ENCODE results near the gene KSR2.
"Not testable (repeated sequence)": the region's sequence is repeated elsewhere in the genome, so short reads cannot be mapped to it uniquely, and the experiment has no call there.

Gene KSR2

DNA sequence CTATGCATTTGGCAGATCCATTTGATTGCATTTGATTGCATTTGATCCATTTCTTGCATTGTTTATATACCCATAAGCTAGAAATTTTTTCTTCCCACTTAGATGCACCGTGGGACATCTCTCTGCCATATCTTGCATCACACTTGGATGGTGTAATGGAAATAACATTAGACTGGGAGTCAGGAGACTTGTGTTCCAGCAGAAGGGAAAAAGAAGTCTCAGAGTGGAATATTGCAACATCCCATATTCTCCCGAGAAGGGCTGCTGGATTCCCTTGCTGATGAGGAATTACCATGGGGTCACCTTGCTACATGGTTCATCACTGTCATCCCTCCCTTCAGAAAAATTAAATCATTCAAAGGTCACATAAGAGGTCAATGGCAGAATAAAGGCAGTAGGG is 78.1 kb downstream of the KSR2 start:
- Mint-ChIP-seq H3K4me3 (no peak overlapping the region), H3K27me3 (peaks cover 8% of the 10 kb centered on the region), H3K36me3 (no peaks in the 10 kb centered on the region), H3K4me1 (peaks cover 3% of the 10 kb centered on the region), H3K27ac (no peak overlapping the region), H3K9me3 (peaks cover 4% of the 10 kb centered on the region)
- DNase-seq (ENCODE audit: low spot score in 2 of 2), result no peak
- ATAC-seq (ENCODE audit: low read depth), result no peak

GRCh38 chr12:117890137-117890536 is 78.7 kb downstream of the KSR2 start:
- Mint-ChIP-seq H3K36me3 (no peaks in the 10 kb centered on the region), H3K4me1 (peaks cover 3% of the 10 kb centered on the region), H3K27ac (no peak overlapping the region), H3K9me3 (peaks cover 4% of the 10 kb centered on the region), H3K27me3 (peaks cover 8% of the 10 kb centered on the region), H3K4me3 (no peak overlapping the region)
- ATAC-seq (ENCODE audit: low read depth) (no peak), DNase-seq (ENCODE audit: low spot score in 2 of 2) (no peak)

- Mint-ChIP-seq H3K36me3 (no peaks in the 10 kb centered on the region), H3K4me3 (no peak overlapping the region), H3K27me3 (peaks cover 8% of the 10 kb centered on the region), H3K27ac (no peak overlapping the region), H3K4me1 (peaks cover 3% of the 10 kb centered on the region), H3K9me3 (peaks cover 1% of the 10 kb centered on the region)
- DNase-seq (ENCODE audit: low spot score in 2 of 2) (no peak), ATAC-seq (ENCODE audit: low read depth) (no peak)
Observed at GRCh38 chr12:117889098-117889497, 79.7 kb downstream of the KSR2 start.

- Mint-ChIP-seq H3K36me3 (no peaks in the 10 kb centered on the region), H3K9me3 (peaks cover 7% of the 10 kb centered on the region), H3K4me1 (peaks cover 3% of the 10 kb centered on the region), H3K27ac (no peak overlapping the region), H3K4me3 (no peak overlapping the region), H3K27me3 (peaks cover 14% of the 10 kb centered on the region)
- DNase-seq (ENCODE audit: low spot score in 2 of 2), result no peak
- ATAC-seq (ENCODE audit: low read depth), result no peak
Observed at GRCh38 chr12:117885211-117885610, 83.6 kb downstream of the KSR2 start.

DNA sequence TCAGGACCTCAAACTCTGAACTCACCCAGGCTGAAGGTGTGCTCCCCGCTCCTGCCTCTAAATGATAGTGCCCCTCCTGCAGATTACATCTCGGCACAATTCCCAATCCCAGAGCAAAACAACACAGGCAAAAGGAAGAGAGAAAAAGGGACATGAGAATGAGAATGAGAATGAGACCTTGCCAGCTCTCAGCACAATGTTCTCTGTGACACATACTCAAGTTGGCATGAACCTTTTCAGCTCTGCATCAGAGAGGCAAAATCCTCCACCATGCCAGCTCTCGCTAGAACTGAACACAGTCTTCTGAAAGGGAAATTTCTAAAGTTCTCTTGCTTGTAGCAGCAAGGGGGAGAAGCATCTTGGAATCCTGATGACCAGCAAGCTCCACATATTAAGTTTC is 84.6 kb downstream of the KSR2 start:
- Mint-ChIP-seq H3K4me3 (no peak overlapping the region), H3K27me3 (peaks cover 14% of the 10 kb centered on the region), H3K9me3 (peaks cover 7% of the 10 kb centered on the region), H3K4me1 (peaks cover 3% of the 10 kb centered on the region), H3K36me3 (no peaks in the 10 kb centered on the region), H3K27ac (no peak overlapping the region)
- no peak for DNase-seq (ENCODE audit: low spot score in 2 of 2)
- no peak for ATAC-seq (ENCODE audit: low read depth)

- ATAC-seq (ENCODE audit: low read depth) (no peak), DNase-seq (ENCODE audit: low spot score in 2 of 2) (no peak)
- H3K27ac Mint-ChIP-seq, result no peak overlapping the region
- H3K27me3 Mint-ChIP-seq, result peaks cover 18% of the 10 kb centered on the region
- no peaks in the 10 kb centered on the region for H3K4me1 Mint-ChIP-seq
- H3K9me3 Mint-ChIP-seq, result peaks cover 7% of the 10 kb centered on the region
- no peaks in the 10 kb centered on the region for H3K36me3 Mint-ChIP-seq
- no peak overlapping the region for H3K4me3 Mint-ChIP-seq
Observed at GRCh38 chr12:117882603-117883184, 86.1 kb downstream of the KSR2 start.

DNA sequence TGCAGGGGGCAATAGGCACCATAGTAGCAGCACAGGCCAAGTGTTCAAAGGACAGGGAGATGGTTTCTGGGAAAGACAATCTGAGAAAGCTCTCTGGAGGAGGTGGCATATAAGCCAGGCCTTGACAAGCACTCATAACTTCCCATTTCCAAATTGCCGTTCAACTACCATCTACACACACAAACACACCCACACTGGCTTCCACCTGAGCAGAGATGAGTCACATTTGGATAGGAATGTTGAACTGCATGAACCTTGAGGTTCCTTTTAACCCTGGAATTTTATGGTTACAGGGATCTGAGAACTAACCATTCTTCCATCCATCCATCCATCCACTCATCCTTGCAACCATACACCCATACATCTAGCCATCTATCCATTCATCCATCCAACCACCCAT is 86.6 kb downstream of the KSR2 start:
- DNase-seq (ENCODE audit: low spot score in 2 of 2) (no peak), ATAC-seq (ENCODE audit: low read depth) (no peak)
- Mint-ChIP-seq H3K27me3 (peaks cover 18% of the 10 kb centered on the region), H3K9me3 (peaks cover 7% of the 10 kb centered on the region), H3K36me3 (no peaks in the 10 kb centered on the region), H3K27ac (no peak overlapping the region), H3K4me3 (no peak overlapping the region), H3K4me1 (no peaks in the 10 kb centered on the region)

- peaks cover 18% of the 10 kb centered on the region for H3K27me3 Mint-ChIP-seq
- H3K9me3 Mint-ChIP-seq, result peaks cover 7% of the 10 kb centered on the region
- ATAC-seq (ENCODE audit: low read depth) (no peak), DNase-seq (ENCODE audit: low spot score in 2 of 2) (no peak)
- no peaks in the 10 kb centered on the region for H3K4me1 Mint-ChIP-seq
- no peaks in the 10 kb centered on the region for H3K36me3 Mint-ChIP-seq
- no peak overlapping the region for H3K4me3 Mint-ChIP-seq
- no peak overlapping the region for H3K27ac Mint-ChIP-seq
Observed at GRCh38 chr12:117881517-117881916, 87.3 kb downstream of the KSR2 start.

- Mint-ChIP-seq H3K4me1 (peaks cover 3% of the 10 kb centered on the region), H3K27ac (no peak overlapping the region), H3K36me3 (no peaks in the 10 kb centered on the region), H3K27me3 (peaks cover 19% of the 10 kb centered on the region), H3K4me3 (no peak overlapping the region), H3K9me3 (peaks cover 7% of the 10 kb centered on the region)
- ATAC-seq (ENCODE audit: low read depth), result no peak
- DNase-seq (ENCODE audit: low spot score in 2 of 2), result no peak
Observed at GRCh38 chr12:117878605-117879004, 90.2 kb downstream of the KSR2 start.

GRCh38 chr12:117876436-117876816 is 92.4 kb downstream of the KSR2 start:
- no peak for ATAC-seq (ENCODE audit: low read depth)
- Mint-ChIP-seq H3K36me3 (no peaks in the 10 kb centered on the region), H3K27me3 (peaks cover 12% of the 10 kb centered on the region), H3K9me3 (no peaks in the 10 kb centered on the region), H3K4me3 (no peak overlapping the region), H3K27ac (no peak overlapping the region), H3K4me1 (peaks cover 3% of the 10 kb centered on the region)
- no peak for DNase-seq (ENCODE audit: low spot score in 2 of 2)

- peaks cover 12% of the 10 kb centered on the region for H3K27me3 Mint-ChIP-seq
- DNase-seq (ENCODE audit: low spot score in 2 of 2) (no peak), ATAC-seq (ENCODE audit: low read depth) (peak; percentile 31)
- no peak overlapping the region for H3K27ac Mint-ChIP-seq
- no peak overlapping the region for H3K4me3 Mint-ChIP-seq
- H3K9me3 Mint-ChIP-seq, result no peaks in the 10 kb centered on the region
- H3K4me1 Mint-ChIP-seq, result peaks cover 3% of the 10 kb centered on the region
- H3K36me3 Mint-ChIP-seq, result no peaks in the 10 kb centered on the region
Observed at GRCh38 chr12:117875744-117876435, 92.9 kb downstream of the KSR2 start.

- no peak overlapping the region for H3K4me3 Mint-ChIP-seq
- no peak overlapping the region for H3K27ac Mint-ChIP-seq
- no peaks in the 10 kb centered on the region for H3K36me3 Mint-ChIP-seq
- peaks cover 3% of the 10 kb centered on the region for H3K4me1 Mint-ChIP-seq
- ATAC-seq (ENCODE audit: low read depth) (peak; percentile 42), DNase-seq (ENCODE audit: low spot score in 2 of 2) (peak; percentile 29 to 46)
- H3K9me3 Mint-ChIP-seq, result no peaks in the 10 kb centered on the region
- peaks cover 12% of the 10 kb centered on the region for H3K27me3 Mint-ChIP-seq
Observed at GRCh38 chr12:117874842-117875434, 93.9 kb downstream of the KSR2 start.

- DNase-seq (ENCODE audit: low spot score in 2 of 2); ATAC-seq (ENCODE audit: low read depth); H3K27ac Mint-ChIP-seq; H3K9me3 Mint-ChIP-seq; H3K36me3 Mint-ChIP-seq; H3K4me1 Mint-ChIP-seq; H3K4me3 Mint-ChIP-seq: not testable (repeated sequence)
- H3K27me3 Mint-ChIP-seq, result peaks cover 12% of the 10 kb centered on the region
Observed at GRCh38 chr12:117874198-117874597, 94.6 kb downstream of the KSR2 start.

GRCh38 chr12:117872546-117873169 is 96.1 kb downstream of the KSR2 start:
- no peak overlapping the region for H3K27ac Mint-ChIP-seq
- H3K27me3 Mint-ChIP-seq, result peaks cover 7% of the 10 kb centered on the region
- no peaks in the 10 kb centered on the region for H3K36me3 Mint-ChIP-seq
- H3K4me3 Mint-ChIP-seq, result no peak overlapping the region
- ATAC-seq (ENCODE audit: low read depth) (no peak), DNase-seq (ENCODE audit: low spot score in 2 of 2) (no peak)
- H3K9me3 Mint-ChIP-seq, result no peaks in the 10 kb centered on the region
- H3K4me1 Mint-ChIP-seq, result peaks cover 3% of the 10 kb centered on the region

Measured in memory B cell (primary cell).